ENCODE data around the gene ACTL8.

Gene ACTL8

DNA sequence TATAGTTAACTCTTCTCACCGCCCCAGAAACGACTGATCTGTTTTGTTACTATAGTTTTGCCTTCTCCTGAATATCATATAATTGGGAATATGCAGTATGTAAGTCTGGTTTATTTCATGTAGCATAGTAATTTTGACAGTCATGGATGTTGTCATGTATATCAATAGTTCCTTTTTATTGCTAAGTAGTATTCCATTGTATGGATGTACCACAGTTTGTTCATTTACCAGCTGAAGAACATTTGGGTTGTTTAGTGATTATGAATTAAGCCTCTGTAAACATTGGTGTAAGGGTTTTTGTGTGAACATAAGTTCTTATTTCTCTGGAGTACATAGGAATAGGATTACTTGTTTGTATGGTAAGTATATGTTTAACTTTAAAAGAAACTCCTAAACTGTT is 55.5 kb downstream of the ACTL8 start:
- no peak for DNase-seq

DNA sequence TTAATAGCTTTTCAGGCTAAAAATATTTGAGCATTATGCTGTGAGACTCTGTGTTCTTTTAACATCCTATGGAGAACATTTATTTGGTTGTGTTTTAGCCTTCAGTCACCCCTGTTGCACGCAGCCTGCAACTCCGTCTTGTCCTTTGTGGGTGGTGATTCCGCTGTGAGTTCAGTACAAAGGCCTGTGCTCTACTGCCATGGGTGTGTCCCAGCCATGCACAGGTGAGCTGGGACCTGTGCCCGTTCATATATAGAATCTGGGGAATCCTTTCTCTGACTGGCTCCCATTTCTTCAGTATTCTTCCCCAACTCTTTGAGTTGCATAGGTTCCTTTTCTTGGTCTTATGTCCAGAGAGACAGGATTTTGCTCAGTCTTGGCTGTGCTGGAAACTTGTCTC is 61.4 kb downstream of the ACTL8 start:
- DNase-seq = no peak

DNA sequence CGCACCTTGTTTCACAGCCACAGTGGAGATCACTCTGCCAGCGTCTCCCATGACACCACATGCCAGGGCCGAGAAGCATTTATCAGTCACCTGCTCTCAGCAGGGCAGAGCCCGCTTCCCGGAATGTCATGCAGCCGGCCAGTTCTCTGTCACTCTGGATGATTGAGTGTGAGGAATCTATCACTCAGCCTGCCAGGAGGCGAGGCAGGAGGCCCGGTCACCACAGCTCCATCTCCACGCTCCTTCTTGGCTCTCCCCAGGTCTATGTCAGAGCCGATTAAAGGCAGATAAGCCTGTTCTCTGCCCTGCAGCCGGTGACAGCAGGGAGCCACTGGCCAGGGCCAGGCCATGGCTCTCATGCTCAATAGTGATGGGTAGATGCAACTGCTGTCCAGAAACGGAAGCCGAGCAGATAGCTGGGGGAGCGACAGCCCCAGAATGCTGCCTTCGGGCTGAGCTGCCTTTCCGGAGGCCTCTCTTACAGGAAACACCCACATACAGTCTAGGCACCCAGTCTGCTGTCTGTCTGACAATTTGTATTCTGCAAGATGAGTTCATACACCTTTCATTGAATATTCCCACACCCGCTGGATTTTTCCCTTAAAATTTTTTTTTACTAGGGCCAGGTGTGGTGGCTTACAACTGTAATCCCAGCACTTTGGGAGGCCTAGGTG is 64.1 kb downstream of the ACTL8 start:
- no peak for DNase-seq

DNA sequence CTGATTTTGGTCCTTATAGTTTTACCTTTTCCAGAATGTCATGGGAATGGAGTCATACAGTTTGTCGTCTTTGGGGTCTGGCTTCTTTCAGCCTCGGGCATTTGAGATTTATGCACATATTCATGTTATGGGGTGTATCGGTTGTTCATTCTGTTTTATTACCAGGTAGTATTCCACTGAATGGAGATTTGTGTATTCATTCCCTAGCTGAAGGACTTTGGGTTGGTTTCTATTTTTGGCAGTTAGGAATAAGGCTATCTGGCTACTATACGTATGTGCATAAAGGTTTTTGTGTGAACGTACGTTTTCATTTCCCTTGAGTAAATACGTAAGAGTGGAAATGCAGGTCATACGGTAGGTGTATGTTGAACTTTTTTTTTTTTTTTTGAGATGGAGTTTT is 65.1 kb downstream of the ACTL8 start:
- DNase-seq = no peak

DNA sequence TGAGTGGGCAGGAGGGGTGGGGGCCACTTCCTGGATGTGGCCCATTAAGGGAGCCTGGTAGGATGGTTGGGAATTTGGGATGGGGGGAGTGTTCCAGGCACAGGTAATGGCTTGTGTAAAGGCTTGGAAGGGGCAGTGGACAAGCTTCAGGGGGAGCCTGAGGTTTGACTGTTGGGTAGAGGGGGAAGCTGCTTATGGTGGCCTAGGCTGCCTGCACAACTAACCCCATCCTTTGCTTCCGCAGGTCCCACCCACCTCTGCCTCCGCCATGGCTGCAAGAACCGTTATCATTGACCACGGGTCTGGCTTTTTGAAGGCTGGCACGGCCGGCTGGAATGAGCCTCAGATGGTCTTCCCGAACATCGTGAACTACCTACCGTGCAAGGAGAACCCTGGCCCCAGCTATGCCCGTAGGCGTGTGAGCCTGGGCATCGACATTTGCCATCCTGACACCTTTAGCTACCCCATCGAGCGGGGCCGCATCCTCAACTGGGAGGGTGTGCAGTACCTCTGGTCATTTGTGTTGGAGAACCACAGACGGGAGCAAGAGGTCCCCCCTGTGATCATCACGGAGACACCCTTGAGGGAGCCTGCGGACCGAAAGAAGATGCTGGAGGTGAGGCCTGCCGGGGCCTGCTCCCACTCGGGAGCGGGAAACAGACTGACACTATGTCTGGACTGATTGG is 67.8 kb downstream of the ACTL8 start:
- no peak for DNase-seq

DNA sequence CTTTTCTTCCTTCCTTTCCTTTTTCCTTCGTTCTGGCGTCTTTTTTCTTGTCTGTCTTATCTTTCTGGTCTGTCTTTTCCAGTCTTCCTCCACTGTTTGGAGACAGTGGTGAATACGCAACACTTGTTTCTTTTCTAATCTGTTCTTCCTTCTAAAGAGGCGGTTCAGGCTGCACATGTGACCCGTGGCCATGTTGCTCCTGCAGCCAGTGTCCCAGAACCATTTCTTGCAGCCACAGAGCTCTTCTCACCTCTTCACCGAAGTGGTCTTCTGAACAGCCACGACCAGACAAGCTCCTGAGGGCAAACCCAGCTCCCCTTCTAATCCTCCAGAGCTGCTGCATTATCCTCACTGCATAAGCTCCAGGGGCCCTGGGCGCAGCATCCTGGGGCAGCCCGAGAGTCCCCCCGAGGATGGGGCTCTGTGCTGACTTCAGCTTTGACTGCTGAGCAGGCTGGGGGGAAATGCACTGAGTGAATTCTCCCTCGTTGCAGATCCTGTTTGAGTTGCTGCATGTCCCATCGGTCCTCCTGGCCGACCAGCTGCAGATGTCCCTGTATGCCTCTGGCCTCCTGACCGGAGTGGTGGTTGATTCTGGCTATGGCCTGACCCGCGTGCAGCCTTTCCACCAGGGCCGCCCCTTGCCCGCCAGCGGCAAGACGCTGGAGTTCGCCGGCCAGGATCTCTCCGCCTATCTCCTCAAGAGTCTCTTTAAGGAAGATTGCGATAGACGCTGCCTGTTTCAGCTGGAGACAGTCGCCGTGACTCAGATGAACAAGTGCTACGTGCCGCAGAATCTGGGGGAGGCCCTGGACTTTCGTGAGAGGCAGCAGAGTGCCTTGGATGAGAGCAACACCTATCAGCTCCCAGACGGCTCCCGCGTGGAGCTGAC is 70.4 kb downstream of the ACTL8 start:
- DNase-seq = no peak

DNA sequence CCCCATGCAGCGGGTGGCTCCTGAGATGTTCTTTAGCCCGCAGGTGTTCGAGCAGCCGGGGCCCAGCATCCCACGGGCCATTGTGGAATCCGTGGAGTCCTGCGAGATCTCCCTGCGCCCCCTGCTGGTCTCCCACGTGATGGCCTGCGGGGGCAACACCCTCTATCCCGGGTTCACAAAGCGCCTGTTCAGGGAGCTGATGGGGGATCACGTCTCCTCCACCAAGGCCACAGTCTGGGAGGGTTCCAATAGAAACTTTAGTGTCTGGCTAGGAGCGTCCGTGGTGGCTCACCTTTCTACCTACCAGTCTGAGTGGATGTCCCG is 71.0 kb downstream of the ACTL8 start:
- peak; percentile 6 for DNase-seq

DNA sequence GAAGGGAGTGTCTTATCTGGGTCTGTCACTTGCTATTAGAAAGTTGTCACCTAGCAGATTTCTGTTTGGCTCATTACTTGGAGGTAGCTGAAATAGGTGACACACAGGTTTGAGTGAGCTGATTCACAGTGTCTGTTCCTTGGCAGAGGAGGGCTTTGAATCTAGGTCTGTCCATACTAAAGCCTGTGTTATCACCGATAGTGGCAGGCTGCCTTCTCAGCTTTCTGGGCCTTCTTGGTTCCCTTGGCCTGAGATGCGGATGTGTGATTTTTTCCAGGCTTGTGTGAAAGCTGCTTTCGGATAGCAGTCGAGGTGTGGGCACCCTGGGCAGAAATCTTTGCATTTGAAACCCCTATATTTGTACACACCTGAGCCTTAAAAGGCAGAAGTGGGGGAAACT is 73.9 kb downstream of the ACTL8 start:
- DNase-seq = no peak

DNA sequence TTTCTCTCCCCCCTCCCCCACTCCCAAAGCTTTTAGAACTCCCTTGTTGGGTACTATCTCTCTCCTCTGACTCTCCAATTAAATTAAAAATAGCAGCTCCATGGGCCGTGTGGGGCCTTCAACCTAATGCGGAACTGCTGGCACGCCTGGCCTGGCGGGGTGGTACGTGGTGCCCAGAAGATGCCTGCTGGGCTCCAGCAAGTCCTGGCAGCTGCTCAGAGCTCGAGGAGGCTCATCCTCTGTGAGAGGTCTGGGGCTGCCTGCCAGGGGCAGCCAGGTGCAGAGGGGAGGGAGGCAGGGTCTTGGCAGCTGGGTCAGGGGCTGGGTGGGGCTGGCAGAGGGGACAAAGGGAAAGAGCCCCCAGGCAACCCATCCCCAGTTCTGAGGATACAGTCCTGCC is 74.4 kb downstream of the ACTL8 start:
- no peak for DNase-seq

DNA sequence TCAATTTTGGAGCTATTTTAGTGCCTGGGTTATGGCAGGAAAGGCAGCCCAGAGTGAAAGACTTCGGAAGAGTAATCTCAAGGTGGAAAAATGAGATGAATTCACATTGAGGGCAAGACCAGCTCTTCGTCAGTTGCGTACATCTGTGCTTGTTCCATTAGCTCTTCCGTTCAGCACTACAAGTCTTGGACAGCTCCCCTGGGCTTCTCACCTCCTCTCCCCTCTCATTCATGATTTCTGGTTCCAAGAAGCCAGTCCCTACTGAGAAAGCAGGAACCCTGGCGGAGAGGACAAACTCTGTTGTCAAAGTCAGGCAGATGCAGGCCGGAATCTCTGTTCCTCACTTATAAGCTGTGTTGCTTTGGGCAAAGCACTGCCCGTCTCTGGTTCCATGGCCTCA is 76.5 kb downstream of the ACTL8 start:
- DNase-seq = no peak

DNA sequence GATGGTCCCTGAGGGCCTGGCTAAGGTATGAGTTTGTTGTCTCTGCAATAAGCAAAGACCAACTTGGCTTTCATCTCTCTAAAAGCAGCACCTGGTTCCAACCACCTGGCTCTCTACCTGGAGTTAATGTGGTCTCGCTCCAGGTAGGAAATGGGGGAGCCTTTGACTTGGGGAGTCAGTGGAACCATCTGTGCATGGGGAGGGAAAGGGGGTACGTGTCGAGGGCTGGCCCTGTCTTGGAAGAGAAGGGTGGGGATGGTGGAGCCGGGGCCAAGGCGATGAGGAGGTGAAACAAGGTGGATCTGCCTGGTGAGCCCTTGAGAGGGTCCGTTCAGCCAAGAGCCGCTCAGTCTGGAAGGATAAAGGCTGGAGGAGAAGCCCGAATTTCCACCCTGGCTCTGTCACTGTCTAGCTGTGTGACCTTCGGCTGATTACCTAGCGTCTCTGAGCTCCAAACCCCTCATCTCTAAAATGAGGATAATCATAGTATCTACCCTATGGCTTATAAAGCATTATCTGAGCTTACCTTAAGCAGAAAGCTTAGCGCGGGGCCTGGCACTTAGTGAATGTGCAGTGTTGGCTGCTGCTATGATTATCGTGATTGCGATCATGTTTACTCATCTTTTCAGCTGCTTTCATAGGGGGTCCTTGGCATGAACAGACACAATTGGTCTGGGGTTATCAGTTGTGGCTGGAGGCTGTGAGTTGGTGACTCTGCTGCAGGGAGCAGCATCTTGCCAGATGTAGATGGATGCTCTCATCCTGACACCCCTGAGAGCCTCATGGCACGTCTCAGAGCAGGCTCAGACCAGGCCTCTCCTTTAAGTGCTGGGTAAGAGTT is 78.7 kb downstream of the ACTL8 start:
- no peak for DNase-seq

DNA sequence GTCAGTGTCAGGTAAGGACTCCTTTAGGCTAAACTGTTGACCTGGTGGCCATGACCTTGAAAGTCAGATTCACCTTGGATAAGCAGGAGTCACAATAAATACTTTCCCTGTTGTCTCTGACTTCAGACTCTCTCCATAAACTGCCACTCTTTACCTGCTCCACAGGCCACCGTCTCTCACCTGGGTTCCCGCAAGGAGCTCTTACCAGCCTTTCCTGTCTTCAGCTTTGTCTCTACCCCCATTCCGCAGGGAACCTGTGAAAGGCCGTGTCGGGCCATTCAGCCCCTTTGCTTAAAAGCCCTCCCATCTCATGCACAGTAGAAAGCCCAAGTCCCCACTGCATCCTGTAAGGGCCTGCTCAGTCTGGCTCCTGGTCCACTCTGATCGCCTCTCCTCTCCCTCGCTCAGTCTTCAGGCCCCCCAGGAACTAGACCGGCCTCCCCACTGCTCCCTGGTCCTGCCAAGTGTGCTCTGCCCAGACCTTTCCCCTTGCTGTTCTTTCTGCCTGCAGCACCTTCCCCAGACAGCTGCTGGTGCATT is 79.5 kb downstream of the ACTL8 start:
- no peak for DNase-seq

DNA sequence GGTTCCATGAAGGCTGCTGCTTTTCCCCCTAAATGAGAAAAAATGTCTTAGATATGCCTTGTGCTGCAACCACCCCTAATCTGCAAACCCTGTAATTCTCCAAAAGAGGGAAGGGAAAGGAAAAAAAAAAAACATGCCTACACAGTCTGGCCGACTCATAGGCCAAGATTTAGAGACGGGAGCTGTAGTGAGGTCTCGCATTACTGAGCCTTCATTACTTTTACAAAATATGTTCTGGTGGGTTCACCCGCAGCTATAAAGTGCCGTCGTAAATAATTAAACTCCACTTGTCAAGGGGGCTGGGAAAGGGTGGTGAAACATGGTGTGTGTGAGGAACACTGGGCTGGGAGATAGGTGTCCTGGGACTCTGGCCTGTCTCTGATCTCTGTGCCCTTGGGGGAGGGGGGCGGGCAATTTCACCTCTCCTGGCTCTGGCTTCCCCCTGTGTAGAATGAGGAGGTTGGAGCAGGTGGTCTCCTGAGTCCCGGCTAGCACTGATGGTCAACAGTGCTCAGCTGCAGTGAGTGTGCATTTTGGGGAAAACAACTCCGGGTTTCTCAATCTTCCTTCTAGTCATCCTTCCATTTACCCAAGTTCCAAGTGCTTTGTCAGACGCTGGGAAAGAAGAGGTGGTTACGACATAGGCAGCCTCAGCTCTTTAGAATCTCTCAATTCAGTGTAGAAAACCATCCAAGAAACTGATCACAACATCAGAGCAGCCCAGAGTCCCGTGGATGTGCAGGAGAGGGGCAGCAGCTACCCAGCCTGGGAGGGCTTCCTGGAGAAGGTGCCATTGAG is 82.3 kb downstream of the ACTL8 start:
- no peak for DNase-seq

DNA sequence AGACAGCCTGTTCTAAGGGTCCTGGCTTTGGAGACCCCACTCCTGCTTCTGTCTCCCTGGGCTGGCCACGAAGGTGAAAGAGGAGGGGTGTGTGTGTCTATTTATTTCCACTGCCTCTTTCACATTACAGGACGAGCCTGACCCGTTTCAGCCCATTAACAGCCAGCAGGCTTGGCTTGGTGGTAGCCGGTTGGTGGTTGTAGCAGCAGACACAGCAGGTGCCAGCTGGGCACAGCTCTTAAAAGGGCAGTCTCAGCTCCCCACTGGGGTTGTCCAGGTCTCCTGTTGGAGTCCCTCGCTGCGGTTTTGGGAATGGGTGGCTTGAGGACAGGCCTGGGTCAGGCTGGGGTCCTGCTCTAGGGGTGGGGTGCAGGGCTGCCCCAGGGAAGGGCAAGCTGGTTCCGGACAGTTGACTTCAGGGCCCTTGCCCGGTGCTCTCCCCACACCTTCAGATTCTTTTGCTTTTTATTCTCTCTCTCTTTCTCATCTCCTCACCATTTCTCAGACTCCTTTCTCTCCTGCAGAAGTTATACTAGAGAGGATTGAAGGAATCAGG is 84.6 kb downstream of the ACTL8 start:
- DNase-seq = no peak

DNA sequence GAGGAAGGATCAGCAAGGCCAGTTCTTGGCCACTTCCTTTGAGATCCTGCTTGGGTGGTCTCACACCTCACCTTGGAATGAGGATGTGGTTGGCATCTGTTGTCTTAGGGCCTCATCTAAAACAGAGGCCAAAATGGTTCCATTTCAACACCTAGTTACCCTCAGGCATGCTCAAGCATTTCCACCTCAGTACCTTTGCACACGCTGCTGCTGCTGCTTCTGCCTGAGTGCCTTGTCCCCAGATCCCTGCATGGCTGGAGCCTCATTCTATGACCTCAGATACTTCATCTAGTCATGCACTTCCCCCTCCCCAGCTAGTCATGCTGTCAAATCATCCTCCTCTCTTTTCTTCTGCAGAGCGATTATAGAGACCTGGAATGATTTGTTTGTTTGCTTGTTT is 86.8 kb downstream of the ACTL8 start:
- no peak for DNase-seq

DNA sequence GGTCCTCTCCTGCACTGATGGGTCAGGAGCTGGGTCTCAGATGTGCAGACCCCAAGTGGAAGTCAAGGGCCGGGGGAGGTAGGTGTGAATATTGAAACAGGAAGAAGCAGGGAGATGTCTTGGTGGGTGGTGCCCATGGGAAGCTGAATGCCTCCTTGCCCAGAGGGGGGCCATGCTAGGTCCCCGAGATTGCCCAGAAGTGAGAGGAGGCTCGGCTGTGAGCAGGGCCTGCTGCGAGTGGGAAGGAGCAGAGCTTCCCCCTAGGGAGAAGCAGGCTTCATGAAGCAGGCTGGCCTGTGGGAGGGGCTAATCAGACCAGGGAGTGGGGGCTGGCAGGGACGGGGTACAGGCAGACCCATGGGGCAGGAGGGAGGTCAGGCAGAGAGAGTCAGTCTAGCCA is 87.6 kb downstream of the ACTL8 start:
- DNase-seq = no peak

DNA sequence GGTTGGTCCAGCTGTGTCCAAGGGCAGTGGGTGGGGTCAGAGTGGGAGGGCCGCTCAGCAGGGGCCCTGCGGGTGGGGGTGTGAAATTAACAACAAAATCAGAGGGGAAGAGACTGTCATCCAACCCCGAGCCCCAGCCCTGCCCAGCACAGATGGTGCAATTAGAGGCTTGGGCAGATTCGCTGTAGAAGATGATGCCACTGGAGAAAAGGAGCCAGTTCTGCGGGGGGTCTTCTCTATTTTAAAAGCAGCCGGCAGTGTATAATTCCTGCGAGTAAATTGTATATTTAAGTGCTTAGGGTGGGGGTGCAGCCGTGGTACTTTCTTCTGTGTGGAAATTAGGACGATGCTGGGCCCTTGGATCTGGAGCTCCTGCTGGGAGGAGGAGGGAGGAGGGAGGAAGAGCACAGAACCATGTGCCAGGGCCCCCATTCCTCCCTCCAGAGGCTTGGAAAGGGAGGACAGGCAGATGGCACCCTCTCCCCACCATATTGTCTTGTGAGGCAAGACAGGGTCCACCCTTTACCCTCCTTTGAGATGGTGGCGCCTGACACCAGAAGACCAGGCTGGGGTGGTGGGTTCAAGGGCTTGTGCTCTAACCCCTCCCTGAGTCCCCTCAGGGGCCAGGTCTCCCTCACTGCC is 89.2 kb downstream of the ACTL8 start:
- DNase-seq = no peak

DNA sequence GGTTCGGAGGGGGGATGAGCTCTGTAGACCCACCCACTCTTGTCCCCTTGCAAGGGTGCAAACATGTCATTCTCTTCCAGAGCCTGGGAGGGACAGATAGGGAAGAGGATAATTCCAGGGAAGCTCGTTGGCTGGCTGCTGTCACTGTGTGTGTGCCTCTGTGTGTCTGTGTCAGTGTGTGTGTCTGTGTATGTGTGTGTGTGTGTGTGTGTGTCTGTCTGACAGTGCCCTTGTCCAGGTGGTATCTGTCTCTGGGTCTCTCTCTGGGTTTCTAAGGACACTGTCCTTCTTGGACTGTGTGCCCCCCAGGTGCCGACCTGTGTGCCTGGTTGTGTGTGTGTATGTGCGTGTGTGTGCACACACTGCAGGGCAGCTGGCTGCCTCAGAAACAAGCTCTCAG is 90.5 kb downstream of the ACTL8 start:
- no peak for DNase-seq

DNA sequence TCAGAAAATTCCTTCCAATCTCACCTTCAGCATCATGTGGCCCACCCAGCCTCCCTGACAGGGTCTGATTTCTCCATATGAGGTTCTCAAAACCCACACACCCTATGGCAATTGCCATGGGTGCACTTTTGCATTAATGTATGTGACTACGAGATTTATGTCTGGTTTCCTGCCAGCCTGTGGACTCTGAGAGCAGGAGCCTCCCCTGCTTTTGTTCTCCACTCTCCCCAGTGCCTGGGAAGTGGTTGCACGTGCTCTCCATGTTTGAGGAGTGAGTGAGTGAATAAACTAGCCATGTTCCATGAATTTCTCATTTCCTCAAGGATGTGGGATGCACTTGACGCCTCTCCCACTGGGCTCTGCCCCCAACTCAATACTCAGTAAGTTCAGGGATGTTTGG is 91.2 kb downstream of the ACTL8 start:
- DNase-seq = no peak

DNA sequence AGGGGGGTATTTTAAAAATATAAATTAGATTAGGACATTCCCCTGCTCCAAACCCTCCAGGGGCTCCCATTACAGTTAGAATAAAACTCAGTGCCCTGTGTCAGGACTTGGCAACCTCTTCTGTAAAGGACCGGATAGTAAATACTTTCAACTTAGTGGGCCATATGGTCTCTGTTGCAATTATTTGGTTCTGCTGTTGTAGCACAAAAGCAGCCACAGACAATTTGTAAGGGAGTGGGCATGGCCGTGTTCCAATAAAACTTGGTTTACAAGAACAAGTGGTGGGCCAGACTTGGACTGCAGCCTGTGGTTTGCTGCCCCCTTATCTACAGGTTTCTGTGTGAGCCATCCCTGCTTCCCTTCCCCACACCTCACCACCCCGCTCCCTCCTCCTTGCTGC is 92.0 kb downstream of the ACTL8 start:
- DNase-seq = no peak

DNA sequence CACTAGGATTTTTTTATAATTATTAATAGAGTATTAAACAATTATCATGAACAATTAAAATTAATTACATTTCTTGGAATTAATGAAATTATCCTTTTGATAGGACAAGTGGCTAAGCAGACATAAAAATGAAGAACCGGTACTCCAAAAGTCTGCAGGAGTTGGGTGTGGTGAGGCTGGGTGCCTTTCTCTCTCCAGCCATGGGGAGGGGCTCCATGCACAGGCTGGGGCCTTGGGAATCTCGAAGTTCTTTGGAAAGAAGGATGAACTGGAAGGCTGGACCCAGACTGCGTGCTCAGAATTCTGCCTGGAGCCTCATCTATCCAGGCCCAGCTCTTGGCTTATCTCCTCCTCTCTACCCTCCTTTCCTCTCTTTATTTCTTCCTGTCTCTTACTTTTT is 94.1 kb downstream of the ACTL8 start:
- no peak for DNase-seq
